Astrocyte (in vitro differentiated cells and primary cell): ENCODE data around the gene PEX14. TPM values are rescaled to one million over a fixed set of nuclear protein-coding genes. Genes with fewer than 3 reads are reported as not detected.

Experiments
- DNase-seq: peaks from one replicate; pipeline ENCODE4 v3.0.0-alpha.2; 2010; ENCODE audit warnings: low read depth
- FAIRE-seq: peaks from 2 replicates; lab custom pipeline; 2011; peaks lifted over from hg19 to GRCh38; lab: Jason Lieb, UNC
- H2AFZ ChIP-seq: 2 replicates; pipeline ENCODE4 v1.6.0; 2012; ENCODE audit warnings: low read depth, low read length, inconsistent platforms
- H3K27ac ChIP-seq: 2 replicates; pipeline ENCODE4 v1.5.1; 2011; ENCODE audit warnings: low read depth, low read length, inconsistent platforms
- H3K27me3 ChIP-seq: 2 replicates; pipeline ENCODE4 v1.6.0; 2011; ENCODE audit warnings: low read length, inconsistent platforms; ENCODE audit not compliant: insufficient read depth
- H3K36me3 ChIP-seq: 2 replicates; pipeline ENCODE4 v1.5.1; 2011; ENCODE audit warnings: low read length, inconsistent platforms; ENCODE audit not compliant: insufficient read depth
- H3K4me1 ChIP-seq: 2 replicates; pipeline ENCODE4 v1.5.1; 2011; ENCODE audit warnings: low read length, inconsistent platforms; ENCODE audit not compliant: insufficient read depth
- H3K4me2 ChIP-seq: 2 replicates; pipeline ENCODE4 v1.6.0; 2012; ENCODE audit warnings: low read length, inconsistent platforms
- H3K4me3 ChIP-seq: 2 replicates; pipeline ENCODE4 v1.5.1; 2011; ENCODE audit warnings: low read depth, mild to moderate bottlenecking, low read length, inconsistent platforms; ENCODE audit not compliant: insufficient read depth
- H3K79me2 ChIP-seq: 2 replicates; pipeline ENCODE4 v1.6.0; 2012; ENCODE audit warnings: mild to moderate bottlenecking, low read length, inconsistent platforms; ENCODE audit not compliant: insufficient read depth
- H3K9ac ChIP-seq: 2 replicates; pipeline ENCODE4 v1.6.0; 2012; ENCODE audit warnings: mild to moderate bottlenecking, low read length, inconsistent platforms
- H3K9me3 ChIP-seq: 2 replicates; pipeline ENCODE4 v1.5.1; 2012; ENCODE audit warnings: low read depth, mild to moderate bottlenecking, low read length, inconsistent platforms; ENCODE audit not compliant: insufficient read depth
- H4K20me1 ChIP-seq: 2 replicates; pipeline ENCODE4 v1.6.0; 2012; ENCODE audit warnings: low read length, inconsistent platforms; ENCODE audit not compliant: insufficient read depth
- H3K27ac Mint-ChIP-seq: one replicate; pipeline ENCODE4 v1.8.0; 2021; ENCODE audit warnings: mild to moderate bottlenecking, mixed read lengths; ENCODE audit not compliant: unreplicated experiment
- H3K27me3 Mint-ChIP-seq: one replicate; pipeline ENCODE4 v1.8.0; 2021; ENCODE audit warnings: low read depth, mixed read lengths; ENCODE audit not compliant: unreplicated experiment
- H3K36me3 Mint-ChIP-seq: one replicate; pipeline ENCODE4 v1.8.0; 2021; ENCODE audit warnings: low read depth, mixed read lengths; ENCODE audit not compliant: unreplicated experiment
- H3K4me1 Mint-ChIP-seq: one replicate; pipeline ENCODE4 v1.8.0; 2021; ENCODE audit warnings: low read depth, mixed read lengths; ENCODE audit not compliant: unreplicated experiment
- H3K4me3 Mint-ChIP-seq: one replicate; pipeline ENCODE4 v1.8.0; 2021; ENCODE audit warnings: mild to moderate bottlenecking, moderate library complexity, mixed read lengths; ENCODE audit not compliant: unreplicated experiment
- H3K9me3 Mint-ChIP-seq: one replicate; pipeline ENCODE4 v1.8.0; 2021; ENCODE audit warnings: mild to moderate bottlenecking, mixed read lengths; ENCODE audit not compliant: unreplicated experiment
- CTCF ChIP-seq: IDR thresholded peaks from 2 replicates; pipeline ENCODE4 v1.5.1; 2011; ENCODE audit warnings: low read depth, mild to moderate bottlenecking, inconsistent platforms, low read length, moderate library complexity; ENCODE audit not compliant: insufficient read depth
- EZH2 ChIP-seq: IDR thresholded peaks from 2 replicates; pipeline ENCODE4 v1.6.1; 2012; ENCODE audit warnings: mild to moderate bottlenecking, low read length, inconsistent platforms; ENCODE audit not compliant: insufficient read depth
- total RNA-seq: library from RNA; stranded (reverse); gene quantifications from 2 replicates; pipeline ENCODE4 v1.2.1, GENCODE V29; 2021

The PEX14 gene
- total RNA-seq, 1 donor from 2014 or later = 23.3 TPM

DNA sequence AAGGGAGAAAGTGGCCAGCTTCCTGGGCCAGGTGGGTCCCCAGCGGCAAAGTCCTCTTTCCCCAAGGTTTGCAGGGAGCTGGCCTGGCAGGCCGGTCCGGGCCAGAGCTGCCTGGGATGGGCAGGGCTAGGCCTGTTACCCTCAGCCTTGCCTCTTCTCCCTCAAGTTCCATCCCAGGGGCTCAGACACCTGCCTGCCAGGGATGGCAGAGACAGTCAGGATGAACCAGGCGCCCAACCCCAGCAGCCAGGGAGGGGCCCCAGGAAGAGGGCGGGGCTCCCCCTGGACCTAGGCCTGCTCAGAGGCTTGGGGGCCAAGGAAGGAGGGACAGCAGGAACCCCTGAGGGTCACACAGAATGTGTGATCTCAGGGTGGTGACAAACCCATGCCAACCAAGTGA, 201.1 kb downstream of the PEX14 start:
- no peak overlapping the region for H3K4me3 Mint-ChIP-seq
- no peak overlapping the region for H3K9ac ChIP-seq
- H3K4me1 Mint-ChIP-seq = peaks cover 10% of the 10 kb centered on the region
- H3K4me2 ChIP-seq = no peak overlapping the region
- no peaks in the 10 kb centered on the region for H3K4me1 ChIP-seq
- TF ChIP-seq CTCF (no peak), EZH2 (no peak)
- H3K9me3 ChIP-seq = no peaks in the 10 kb centered on the region
- no peaks in the 10 kb centered on the region for H3K79me2 ChIP-seq
- H3K36me3 Mint-ChIP-seq = no peaks in the 10 kb centered on the region
- no peaks in the 10 kb centered on the region for H3K9me3 Mint-ChIP-seq
- FAIRE-seq (no peak), DNase-seq (no peak)
- H2AFZ ChIP-seq = no peak overlapping the region
- no peaks in the 10 kb centered on the region for H3K27me3 ChIP-seq
- no peaks in the 10 kb centered on the region for H4K20me1 ChIP-seq
- H3K27ac ChIP-seq = no peak overlapping the region
- no peak overlapping the region for H3K27ac Mint-ChIP-seq
- H3K27me3 Mint-ChIP-seq = peaks cover 14% of the 10 kb centered on the region
- H3K36me3 ChIP-seq = no peaks in the 10 kb centered on the region
- H3K4me3 ChIP-seq = no peak overlapping the region

DNA sequence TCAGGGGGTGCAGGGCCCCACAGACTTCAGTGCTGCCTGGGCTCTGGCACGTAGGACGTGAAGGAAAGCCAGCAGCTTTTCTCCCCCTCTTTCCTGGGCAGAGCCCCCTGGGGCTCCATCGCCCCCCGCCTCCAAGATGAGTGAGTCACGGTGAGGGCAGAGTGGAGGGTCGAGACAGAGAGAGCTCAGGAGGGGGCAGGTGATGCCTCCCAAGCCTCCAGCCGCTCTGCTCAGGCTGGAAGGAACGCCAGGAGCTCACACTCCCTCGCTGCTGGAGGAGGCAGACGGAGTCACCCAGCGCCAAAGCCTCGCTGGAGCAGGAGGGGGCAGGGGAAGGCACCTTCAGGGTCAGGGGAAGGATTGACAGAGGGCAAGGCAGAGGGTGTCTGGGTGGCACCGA, 202.2 kb downstream of the PEX14 start:
- H3K27ac Mint-ChIP-seq = no peak overlapping the region
- no peak for FAIRE-seq
- Histone ChIP-seq H3K4me3 (no peak overlapping the region), H3K4me1 (no peaks in the 10 kb centered on the region), H3K27ac (no peak overlapping the region), H3K36me3 (no peaks in the 10 kb centered on the region), H3K9ac (no peak overlapping the region), H4K20me1 (no peaks in the 10 kb centered on the region), H3K4me2 (no peak overlapping the region), H2AFZ (no peak overlapping the region), H3K9me3 (no peaks in the 10 kb centered on the region), H3K27me3 (no peaks in the 10 kb centered on the region), H3K79me2 (no peaks in the 10 kb centered on the region)
- H3K4me1 Mint-ChIP-seq = peaks cover 12% of the 10 kb centered on the region
- DNase-seq = no peak
- H3K36me3 Mint-ChIP-seq = no peaks in the 10 kb centered on the region
- peaks cover 13% of the 10 kb centered on the region for H3K27me3 Mint-ChIP-seq
- no peaks in the 10 kb centered on the region for H3K9me3 Mint-ChIP-seq
- no peak overlapping the region for H3K4me3 Mint-ChIP-seq
- TF ChIP-seq CTCF = no peak
- TF ChIP-seq EZH2 = no peak

GRCh38 chr1:10677491-10678391, 203.0 kb downstream of the PEX14 start:
- peaks cover 12% of the 10 kb centered on the region for H3K4me1 Mint-ChIP-seq
- no peaks in the 10 kb centered on the region for H3K9me3 Mint-ChIP-seq
- FAIRE-seq (no peak), DNase-seq (no peak)
- Histone ChIP-seq H3K36me3 (no peaks in the 10 kb centered on the region), H3K9me3 (no peaks in the 10 kb centered on the region), H3K79me2 (no peaks in the 10 kb centered on the region), H3K27me3 (no peaks in the 10 kb centered on the region), H2AFZ (no peak overlapping the region), H3K4me3 (no peak overlapping the region), H3K4me1 (no peaks in the 10 kb centered on the region), H4K20me1 (no peaks in the 10 kb centered on the region), H3K27ac (no peak overlapping the region), H3K4me2 (no peak overlapping the region), H3K9ac (no peak overlapping the region)
- no peak overlapping the region for H3K27ac Mint-ChIP-seq
- TF ChIP-seq EZH2 = no peak
- no peak for TF ChIP-seq CTCF
- no peak overlapping the region for H3K4me3 Mint-ChIP-seq
- no peaks in the 10 kb centered on the region for H3K36me3 Mint-ChIP-seq
- peaks cover 14% of the 10 kb centered on the region for H3K27me3 Mint-ChIP-seq
